Measurements from ENCODE around the gene EPHA2.

GRCh38 chr1:16122350-16122881 is 33.5 kb downstream of the EPHA2 start:
- TF ChIP-seq CTCF (IDR thresholded peaks at IDR 0.05): no peak
- no peak for TF ChIP-seq POLR2A (IDR thresholded peaks at IDR 0.05)

Data from adrenal gland (tissue), 5 donors.